ENCODE measurements around the gene TNPO2.
A peak's percentile ranks its signal among the peaks of the same experiment; 100 is the strongest.
"Not testable (repeated sequence)": the region's sequence is repeated elsewhere in the genome, so short reads cannot be mapped to it uniquely, and the experiment has no call there.

Gene TNPO2

DNA sequence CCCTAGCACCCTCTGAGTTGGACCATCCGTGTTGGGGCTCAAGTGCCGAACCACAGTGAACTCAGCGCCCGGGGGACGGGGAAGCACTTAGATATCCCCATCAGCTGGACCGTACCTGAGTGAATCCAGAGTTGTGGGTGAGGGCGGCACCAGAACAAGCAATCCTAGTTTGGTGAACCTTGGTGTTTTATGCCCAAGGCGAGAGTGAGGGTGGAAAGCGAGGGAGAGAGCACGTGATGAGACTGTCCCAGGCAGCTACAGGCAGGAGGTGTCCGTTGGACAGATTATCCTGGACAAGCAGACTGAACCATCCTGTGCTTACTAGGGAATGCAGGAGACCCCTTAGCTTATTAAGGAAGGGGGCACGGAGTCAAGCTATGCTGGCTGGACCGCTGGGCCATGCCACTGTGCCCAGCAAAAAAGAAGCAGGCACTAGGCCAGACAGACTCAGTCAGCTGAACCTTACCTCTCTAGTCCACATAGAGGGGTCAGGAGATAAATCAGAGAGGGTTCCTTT is 14.2 kb upstream of the TNPO2 start:
- DNase-seq (ENCODE audit: low read depth, low spot score) = no peak

DNA sequence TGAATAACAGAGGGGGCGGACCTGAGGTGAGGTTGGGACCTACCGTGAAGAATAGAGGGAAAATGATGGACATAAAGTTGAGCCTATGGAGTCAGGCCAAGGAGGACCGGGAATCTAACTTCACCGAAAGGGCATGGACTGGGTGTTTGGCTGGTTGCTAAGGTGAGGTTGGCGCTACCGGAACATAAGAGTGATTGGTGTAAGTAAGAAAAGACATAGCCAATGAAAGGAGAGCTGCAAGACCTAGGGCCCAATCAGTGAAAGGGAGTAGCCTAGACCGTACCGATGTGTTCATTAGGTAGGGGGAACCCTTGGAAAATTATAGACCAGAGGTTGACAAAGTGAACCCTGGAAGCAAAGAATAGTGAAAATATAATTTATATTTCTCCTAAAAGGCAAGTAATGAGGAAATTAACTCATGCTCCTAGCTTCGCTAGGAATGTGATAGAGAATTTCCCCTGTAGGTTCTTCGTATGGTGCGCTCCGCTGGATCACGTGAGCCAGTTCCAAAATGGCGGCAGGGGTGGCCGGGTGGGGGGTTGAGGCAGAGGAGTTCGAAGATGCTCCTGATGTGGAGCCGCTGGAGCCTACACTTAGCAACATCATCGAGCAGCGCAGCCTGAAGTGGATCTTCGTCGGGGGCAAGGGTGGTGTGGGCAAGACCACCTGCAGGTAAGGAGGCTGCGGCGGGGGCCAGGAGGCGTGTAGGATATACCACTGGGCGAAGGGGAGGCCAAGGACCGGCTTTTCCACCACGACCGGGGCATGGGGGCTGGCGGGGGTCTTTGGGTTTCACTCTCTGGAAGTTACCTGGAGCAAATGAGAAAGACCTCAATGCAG is 13.5 kb upstream of the TNPO2 start, which contains the start of gene GET3:
TSS of gene GET3 (plus strand) at position 503 of the 840 bp plus-strand sequence. CDS start at position 512, 9 bp downstream.
- peak; percentile 99 for DNase-seq (ENCODE audit: low read depth, low spot score)

DNA sequence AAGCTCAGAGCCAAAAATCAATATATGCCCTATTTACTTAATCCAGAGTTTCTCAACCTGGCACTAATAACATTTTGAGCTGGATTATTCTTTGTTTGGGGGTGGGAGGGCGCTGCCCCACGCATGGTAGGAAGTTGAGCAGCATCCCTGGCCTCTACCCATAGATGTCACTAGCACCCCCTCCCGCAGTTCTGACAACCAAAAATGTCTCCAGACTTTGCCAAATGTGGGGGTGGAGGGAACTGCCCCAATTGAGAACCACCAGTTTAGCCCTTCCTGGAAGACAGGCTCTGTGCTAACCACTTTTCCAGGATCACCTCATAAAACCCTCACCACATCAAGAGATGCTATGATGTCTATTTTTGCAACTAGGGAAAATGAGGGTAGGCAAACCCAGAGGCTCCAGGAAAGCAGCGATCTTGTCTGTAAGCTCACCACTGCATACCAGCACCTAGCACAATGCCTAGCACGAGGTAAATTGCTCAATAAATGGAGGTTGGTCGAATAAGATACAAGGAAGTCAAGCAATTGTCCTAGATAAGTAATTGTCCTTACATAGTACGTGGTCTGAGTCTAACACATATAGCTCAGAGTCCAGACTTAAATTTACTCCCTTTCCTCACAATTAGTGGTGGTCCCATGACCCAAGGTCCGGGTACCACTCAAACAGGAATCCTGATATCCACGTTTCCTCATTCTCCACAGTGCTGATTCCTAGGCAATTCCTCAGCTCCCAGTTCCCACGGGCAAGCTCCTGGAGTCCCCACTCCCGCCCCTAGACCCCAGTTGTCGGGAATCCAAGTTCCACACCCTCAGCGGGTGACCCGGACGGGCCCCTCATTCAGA is 9.9 kb upstream of the TNPO2 start:
- DNase-seq (ENCODE audit: low read depth, low spot score) = no peak

DNA sequence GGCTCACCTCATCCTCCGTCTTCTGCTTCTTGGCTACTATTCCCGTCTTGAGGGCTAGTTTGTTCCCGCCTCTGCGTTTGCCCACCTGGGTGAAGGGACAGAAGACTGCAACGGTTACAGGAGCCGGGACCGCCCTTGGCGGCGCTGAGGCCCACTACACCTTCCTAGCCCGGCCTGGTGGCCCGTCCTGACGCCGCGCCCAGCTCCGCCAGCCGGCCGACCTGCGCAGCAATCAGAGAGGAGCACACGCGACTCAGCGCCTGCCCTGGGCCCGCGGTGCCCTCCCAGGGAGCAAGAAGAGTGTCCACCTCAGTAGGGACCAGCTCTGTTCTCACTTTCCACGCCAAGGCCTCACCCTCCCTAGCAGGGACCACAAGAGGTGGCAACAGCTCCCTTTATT is 7.6 kb upstream of the TNPO2 start:
- DNase-seq (ENCODE audit: low read depth, low spot score) = no peak

DNA sequence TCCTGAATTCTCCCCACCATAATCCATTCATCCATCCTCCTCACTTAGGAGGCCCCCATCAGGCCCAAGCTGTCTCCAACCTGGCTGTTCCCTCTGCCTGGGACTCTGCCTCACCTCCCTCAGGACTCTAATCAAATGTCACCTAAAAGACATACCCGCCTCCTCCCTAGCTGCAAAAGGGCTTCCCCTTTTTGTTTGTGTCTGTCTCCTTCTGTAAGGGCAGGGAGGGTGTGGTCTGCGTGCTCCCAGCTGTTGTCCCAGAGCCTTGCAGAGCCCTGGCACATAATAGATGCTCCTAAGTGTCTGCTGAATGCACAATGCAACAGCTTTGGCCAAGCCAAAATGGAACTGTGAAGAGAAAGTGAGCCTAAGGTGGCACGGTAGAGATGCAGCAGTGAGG is 6.3 kb upstream of the TNPO2 start:
- DNase-seq (ENCODE audit: low read depth, low spot score) = no peak

DNA sequence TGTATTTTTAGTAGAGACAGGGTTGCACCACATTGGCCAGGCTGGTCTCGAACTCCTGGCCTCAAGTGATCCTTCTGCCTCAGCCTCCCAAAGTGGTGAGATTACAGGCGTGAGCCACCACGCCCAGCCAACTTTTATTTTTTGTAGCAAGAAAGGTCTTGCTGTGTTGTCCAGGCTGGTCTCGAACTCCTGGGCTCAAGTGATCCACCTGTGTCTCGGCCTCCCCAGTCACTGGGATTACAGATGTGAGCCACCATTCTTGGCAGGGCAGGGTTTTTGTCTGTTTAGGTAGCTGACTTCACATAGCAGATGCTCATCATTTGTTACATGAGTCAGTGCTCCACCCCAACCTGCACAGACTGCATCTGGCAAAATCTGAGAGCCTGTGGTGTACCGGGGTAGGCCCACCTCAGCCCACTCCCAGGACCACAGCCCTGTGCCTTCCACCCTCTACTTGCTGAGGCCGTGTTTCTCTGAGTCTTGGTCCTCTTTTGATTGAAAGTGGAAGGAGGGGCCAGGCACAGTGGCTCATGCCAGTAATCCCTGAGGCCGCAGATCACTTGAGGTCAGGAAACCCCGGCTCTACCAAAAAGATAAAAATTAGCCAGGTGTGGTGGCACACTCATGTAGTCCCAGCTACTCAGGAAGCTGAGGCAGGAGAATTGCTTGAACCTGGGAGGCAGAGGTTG is 4.2 kb upstream of the TNPO2 start:
- DNase-seq (ENCODE audit: low read depth, low spot score) = no peak

DNA sequence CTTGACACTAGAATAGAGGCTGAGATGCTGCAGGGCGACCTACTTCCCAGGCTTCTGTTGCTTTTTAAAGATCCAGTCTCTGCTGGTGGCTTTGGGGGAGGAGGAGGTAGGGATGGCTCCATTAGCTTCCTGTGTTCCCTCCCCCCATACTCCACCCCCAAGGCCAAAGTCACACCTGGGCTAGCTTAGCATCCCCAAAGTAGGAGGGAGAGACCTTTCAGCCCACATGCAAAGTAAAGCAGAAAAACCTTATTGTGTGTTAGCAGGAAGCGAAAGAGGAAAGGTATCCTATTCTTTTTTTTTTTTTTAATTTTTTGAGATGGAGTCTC is 3.2 kb upstream of the TNPO2 start:
- no peak for DNase-seq (ENCODE audit: low read depth, low spot score)

DNA sequence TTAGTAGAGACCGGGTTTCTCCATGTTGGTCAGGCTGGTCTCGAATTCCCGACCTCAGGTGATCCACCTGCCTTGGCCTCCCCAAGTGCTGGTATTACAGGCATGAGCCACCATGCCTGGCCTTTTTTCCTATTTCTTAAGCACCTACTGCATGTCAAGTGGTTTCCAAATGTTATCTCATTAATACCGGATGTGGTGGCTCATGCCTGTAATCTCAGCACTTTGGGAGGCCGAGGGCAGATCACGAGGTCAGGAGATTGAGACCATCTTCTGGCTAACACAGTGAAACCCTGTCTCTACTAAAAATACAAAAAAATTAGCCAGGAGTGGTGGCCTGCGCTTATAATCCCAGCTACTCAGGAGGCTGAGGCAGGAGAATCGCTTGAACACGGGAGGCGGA is 1.9 kb upstream of the TNPO2 start:
- DNase-seq (ENCODE audit: low read depth, low spot score) = not testable (repeated sequence)

DNA sequence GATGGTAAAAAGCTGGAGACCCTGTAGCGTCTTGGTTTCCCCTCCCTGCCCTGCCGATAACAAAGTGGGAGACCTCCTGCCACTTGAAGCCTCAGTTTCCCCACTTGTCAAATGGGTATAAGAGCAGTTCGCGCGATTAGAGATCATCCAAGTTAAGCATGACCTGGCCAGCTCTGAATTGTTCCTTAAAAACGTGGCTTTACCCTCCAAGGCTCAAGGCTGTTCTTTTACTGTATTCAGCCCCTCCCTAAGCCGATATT is 421 bp downstream of the TNPO2 start:
- no peak for DNase-seq (ENCODE audit: low read depth, low spot score)

DNA sequence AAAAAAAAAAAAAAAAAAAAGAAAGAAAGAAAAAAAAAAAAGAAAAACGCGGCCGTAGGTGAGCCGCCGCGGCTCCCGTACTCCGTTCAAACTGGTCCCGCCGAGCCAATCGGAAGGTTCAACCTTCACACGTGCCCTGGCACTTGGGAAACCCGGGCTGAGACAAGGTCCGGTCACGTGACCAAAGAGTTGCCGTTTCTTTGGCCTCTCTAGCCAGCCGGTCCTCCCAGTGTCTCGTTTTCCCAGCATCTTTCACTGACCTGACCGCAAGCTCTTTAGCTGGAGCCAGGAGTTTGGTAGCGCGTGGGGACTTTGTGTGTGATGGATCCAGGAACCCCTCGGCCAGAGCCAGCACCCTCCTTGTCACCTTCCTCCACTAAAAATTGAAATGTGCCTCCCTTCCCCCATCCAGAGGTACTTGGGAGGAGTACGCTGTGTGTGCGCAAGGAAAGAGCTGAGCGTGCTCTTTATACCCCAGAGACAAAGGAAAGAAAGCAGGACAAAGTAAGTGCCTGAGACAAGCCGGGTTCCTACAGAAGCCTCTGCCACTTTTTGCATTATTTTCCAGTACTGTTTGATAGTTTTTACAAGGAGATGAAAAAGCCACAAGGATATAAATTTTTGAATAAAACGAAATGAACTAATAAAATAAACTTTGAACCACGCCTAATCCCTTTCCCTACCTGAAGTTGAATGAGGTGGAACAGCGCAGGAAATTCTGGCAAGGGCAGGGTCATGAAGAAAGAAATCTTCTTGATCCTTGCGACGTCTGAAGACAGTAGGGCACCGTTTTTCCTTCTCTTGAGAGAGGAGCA is 959 bp downstream of the TNPO2 start:
- peak; percentile 99 for DNase-seq (ENCODE audit: low read depth, low spot score)

DNA sequence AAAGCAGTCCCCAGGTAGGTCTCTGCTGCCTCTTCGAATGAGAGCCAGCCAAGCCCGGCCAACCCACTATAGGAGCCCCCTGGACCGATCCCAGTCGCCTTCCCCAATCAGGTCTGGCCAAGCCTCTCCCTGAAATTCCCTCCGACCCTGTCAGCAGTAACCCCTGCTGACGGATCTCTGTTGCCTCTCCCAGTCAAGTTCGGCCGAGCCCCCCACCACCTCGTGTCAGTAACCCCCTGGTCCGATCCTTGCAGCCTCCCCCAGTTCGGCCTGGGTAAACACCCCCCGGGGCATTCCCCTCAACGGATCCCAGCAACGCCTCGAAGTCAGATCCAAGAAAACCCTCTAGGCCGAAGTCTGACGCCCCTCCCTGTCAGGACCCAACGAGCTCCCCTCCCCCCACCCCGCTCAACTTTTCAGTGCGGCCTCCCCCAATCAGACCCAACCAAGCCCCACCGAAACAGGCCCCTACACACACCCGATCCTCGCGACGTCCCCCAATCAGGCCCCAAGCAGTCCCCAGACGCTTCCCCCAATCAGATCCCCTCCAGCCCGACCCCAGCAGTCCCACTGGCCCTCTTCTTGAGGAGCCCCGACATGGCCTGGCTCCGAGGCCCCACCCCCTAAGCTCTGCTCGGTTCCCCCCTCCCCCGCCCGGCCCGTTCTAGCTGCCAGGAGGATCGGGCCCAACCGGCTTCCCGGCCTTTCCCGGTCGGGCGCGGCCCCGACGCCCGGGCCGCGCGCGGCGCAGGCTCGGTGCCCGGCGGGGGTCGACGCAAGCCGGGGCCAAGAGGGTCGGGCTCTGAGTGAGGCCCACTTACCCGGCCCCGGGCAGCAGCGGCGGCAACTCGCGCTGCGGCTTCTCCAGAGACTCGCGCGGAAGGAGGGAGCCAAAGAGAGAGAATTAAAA is 1.8 kb downstream of the TNPO2 start:
- DNase-seq (ENCODE audit: low read depth, low spot score) = no peak

DNA sequence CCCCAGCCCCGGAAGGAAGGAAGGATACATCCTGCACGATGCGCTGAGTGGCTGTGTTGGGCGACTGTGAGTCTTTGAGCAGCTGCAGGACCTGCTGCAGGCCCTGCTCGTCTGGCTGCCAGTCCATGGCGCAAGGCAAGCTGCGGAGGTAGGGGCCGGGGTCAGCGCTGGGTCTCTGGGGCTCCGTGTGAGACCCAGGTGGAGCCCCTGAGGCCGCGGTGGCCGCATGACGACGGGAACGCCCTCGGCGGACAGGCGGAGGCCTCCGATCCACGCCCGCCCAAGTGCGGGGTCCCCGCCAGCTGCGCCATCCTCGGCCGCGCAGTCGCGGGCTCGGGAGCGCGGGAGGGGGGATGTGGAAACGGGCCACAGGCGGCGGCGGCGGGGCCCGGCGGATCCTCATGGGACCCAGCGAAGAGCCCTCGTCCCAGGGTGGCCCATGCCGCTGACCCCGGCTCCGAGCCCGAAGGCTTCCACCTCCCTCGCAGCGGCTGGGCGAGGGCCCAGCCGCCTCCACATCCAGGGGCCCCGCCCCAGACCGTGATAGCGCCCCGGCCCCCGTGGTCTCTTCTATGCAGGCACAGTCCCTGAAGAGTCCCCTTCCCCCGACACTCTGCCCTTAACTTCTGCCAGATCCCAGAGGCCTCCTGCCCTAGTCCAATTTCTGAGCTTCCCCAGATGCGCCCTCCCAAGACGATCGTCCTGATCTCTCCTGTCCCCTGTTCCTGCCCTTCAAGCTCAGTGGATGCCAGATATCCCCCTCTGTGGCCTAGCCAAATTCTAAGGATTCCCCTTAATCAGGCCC is 2.7 kb downstream of the TNPO2 start:
- no peak for DNase-seq (ENCODE audit: low read depth, low spot score)

DNA sequence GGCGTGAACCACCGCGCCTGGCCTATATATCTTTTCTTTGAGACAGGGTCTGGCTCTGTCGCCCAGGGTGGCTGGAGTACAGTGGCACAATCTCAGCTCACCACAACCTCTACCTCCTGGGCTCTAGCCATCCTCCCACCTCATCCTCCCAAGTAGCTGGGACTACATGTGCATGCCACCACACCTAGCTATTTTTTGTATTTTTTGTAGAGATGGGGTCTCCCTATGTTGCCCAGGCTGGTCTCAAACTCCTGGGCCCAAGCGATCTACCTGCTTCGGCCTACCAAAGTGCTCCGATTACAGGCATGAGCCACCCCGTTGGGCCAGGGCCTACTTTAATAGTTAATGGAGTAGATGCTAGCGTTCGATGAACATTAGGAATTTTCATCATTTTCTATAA is 3.4 kb downstream of the TNPO2 start:
- no peak for DNase-seq (ENCODE audit: low read depth, low spot score)

DNA sequence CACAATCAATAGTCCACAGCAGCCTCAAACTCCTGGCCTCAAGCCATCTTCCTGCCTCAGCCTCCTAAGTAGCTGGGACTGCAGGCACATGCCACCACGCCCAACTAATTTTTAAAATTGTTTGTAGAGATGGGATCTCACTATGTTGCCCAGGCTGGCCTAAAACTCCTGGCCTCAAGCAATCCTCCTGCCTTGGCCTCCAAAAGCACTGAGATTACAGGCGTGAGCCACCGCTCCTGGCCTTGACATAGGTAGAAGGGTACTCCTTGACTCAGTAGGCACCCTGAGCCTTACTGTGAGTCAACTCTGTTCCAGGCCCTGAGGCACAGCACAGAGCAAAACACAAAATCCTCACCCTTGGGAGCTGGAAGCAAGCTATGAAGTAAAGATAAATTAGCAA is 7.8 kb downstream of the TNPO2 start:
- DNase-seq (ENCODE audit: low read depth, low spot score) = no peak

DNA sequence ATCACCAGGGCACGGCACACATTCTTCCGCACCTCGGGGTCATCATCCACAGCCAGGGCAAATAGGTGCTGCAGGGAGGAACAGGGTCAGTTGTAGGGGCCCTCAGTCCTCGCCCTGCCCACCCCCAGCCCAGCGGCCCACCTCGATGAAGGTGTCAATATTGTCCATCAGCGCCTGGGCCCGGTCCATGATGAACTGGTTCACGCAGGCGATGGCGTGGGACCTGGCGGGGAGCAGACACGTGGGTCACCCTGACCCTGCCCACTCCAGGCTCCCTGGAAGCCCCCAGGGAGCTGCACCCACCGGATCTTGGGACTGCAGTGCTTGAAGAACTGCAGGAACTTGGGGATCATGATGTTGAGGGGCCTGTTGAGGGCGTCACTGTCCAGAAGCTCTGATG is 8.6 kb downstream of the TNPO2 start:
- DNase-seq (ENCODE audit: low read depth, low spot score) = no peak

DNA sequence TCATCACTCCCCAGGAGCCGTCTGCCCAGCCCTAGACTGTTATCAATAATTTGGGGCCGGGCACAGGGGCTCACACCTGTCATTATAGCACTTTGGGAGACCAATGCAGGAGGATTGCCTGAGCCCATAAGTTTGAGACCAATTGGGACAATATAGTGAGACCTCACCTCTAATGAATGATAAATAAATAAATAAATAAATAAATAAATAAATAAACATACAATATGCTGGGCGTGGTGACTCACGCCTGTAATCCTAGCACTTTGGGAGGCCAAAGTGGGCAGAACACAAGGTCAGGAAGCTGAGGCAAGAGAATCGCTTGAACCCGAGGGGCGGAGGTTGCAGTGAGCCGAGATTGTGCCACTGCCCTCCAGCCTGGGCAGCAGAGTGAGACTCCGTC is 10.4 kb downstream of the TNPO2 start:
- DNase-seq (ENCODE audit: low read depth, low spot score) = not testable (repeated sequence)

DNA sequence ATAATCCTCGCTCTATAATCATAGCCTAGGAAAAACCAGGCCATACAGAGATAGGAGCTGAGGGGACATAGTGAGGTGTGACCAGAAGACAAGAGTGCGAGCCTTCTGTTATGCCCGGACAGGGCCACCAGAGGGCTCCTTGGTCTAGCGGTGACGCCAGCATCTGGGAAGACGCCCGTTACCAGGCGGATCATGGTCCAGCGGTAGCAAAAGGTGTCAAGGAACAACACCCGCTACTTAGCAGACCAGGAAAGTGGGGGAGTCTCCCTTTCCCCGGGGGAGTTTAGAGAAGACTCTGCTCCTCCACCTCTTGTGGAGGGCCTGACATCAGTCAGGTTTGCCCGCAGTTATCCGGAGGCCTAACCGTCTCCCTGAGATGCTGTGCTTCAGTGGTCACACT is 11.7 kb downstream of the TNPO2 start:
- not testable (repeated sequence) for DNase-seq (ENCODE audit: low read depth, low spot score)

DNA sequence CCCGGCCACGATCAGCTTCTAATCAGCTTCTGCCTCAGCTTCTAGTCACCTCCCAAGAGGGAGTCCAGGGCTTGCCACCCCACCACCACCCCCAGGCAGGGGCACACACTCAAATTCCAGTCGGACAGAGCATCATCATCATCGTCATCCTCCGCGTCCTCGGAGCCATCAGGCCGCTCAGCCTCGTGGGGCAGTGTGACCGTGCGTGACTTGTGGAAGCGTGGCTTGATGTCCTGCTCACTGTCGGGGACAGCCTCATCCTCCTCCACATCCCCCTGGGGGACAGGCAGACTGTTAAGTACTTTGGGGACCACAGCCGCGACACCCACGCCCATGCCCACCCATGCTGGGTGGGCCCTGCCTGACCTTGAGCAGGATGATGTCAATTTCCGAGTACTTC is 12.5 kb downstream of the TNPO2 start:
- no peak for DNase-seq (ENCODE audit: low read depth, low spot score)

DNA sequence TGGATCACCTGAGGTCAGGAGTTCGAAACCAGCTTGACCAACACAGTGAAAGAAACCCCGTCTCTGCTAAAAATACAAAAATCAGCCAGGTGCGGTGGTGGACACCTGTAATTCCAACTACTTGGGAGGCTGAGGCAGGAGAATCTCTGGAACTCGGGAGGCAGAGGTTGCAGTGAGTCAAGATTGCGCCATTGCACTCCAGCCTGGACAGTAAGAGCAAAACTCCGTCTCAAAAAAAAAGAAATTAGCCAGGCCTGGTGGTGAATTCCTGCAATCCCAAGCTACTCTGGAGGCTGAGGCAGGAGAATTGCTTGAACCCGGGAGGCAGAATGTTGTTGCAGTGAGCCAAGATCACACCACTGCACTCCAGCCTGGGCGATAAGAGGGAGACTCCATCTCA is 15.1 kb downstream of the TNPO2 start:
- no peak for DNase-seq (ENCODE audit: low read depth, low spot score)

DNA sequence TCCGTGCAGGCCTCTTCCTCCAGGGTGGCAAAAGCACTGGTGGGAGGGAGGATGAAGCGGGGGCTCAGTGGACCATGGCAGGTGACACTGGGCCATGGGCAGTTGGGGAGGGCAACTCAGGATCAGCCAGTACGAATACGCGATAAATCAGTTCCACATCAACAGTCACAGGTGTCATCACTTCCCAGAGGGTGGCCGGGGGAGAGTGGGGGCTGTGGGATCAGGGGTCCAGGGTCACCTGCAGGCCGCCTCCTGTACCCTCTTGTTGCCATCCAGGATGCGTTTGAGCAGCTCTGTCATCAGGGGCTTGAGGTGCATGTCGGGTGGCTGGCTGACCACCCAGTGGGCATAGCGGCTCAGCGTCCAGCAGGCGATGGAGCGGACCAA is 17.4 kb downstream of the TNPO2 start:
- DNase-seq (ENCODE audit: low read depth, low spot score) = no peak

All from smooth muscle cell of the brain vasculature (primary cell).